Keratinocyte (primary cell): ENCODE measurements around the gene CHIT1.

Experiments used
- CTCF ChIP-seq, 3 experiments: IDR thresholded peaks in 1 of 3; conservative IDR thresholded peaks in 1 of 3; optimal IDR thresholded peaks in 1 of 3; 2 replicates in 2 of 3; 3 replicates in 1 of 3; pipeline versions ENCODE3 to v1.5.1; 2011; ENCODE audit warnings: low read length in 3 of 3, mild to moderate bottlenecking in 3 of 3, moderate library complexity in 2 of 3, control low read depth in 1 of 3, inconsistent platforms in 1 of 3; ENCODE audit not compliant: insufficient read depth in 2 of 3; ENCODE audit errors: extremely low read depth in 1 of 3
- EZH2 ChIP-seq: IDR thresholded peaks from one replicate; pipeline ENCODE4 v1.6.1; 2012; ENCODE audit warnings: inconsistent platforms, mild to moderate bottlenecking, low read length, moderate library complexity

GRCh38 chr1:203207751-203208150 is 21.7 kb downstream of the CHIT1 start:
- TF ChIP-seq CTCF (optimal IDR thresholded peaks at IDR 0.05 in 1 of 3, IDR thresholded peaks at IDR 0.05 in 1 of 3, conservative IDR thresholded peaks at IDR 0.05 in 1 of 3; ENCODE audit: extremely low read depth in 1 of 3, insufficient read depth in 2 of 3, low read length in 3 of 3) (no peak), EZH2 (no peak)
